Measurements from ENCODE around the gene PSMB7.

Gene PSMB7

GRCh38 chr9:124354346-124355038 lies 60.8 kb downstream of the PSMB7 start:
- no peak for DNase-seq

- DNase-seq = no peak
These were observed 61.4 kb downstream of the PSMB7 start for GRCh38 chr9:124353811-124354274.

GRCh38 chr9:124353166-124353768 lies 62.0 kb downstream of the PSMB7 start:
- no peak for DNase-seq

- no peak for DNase-seq
These were observed 62.6 kb downstream of the PSMB7 start for GRCh38 chr9:124352616-124353015.

GRCh38 chr9:124351672-124352468 lies 63.4 kb downstream of the PSMB7 start:
- no peak for DNase-seq

GRCh38 chr9:124350494-124351263 lies 64.6 kb downstream of the PSMB7 start:
- no peak for DNase-seq

- no peak for DNase-seq
These were observed 65.4 kb downstream of the PSMB7 start for GRCh38 chr9:124349675-124350493.

GRCh38 chr9:124349267-124349666 lies 66.0 kb downstream of the PSMB7 start:
- DNase-seq = no peak

- DNase-seq = no peak
These were observed 66.4 kb downstream of the PSMB7 start for GRCh38 chr9:124348831-124349230.

GRCh38 chr9:124348363-124348762 lies 66.9 kb downstream of the PSMB7 start:
- DNase-seq = no peak

GRCh38 chr9:124347968-124348358 lies 67.3 kb downstream of the PSMB7 start:
- no peak for DNase-seq

- DNase-seq = no peak
These were observed 67.9 kb downstream of the PSMB7 start for GRCh38 chr9:124347206-124347967.

- DNase-seq = no peak
These were observed 68.7 kb downstream of the PSMB7 start for GRCh38 chr9:124346347-124347163.

GRCh38 chr9:124345751-124346281 lies 69.4 kb downstream of the PSMB7 start:
- no peak for DNase-seq

- no peak for DNase-seq
These were observed 70.2 kb downstream of the PSMB7 start for GRCh38 chr9:124345063-124345462.

GRCh38 chr9:124344291-124345050 lies 70.8 kb downstream of the PSMB7 start:
- DNase-seq = no peak

- DNase-seq = no peak
These were observed 71.5 kb downstream of the PSMB7 start for GRCh38 chr9:124343533-124344290.

- DNase-seq = peak; percentile 37
These were observed 72.3 kb downstream of the PSMB7 start for GRCh38 chr9:124342776-124343485.

All from NCI-H510A treated with DMSO at 0.1 percent for 48 hours (cell line).